Panc1 (cell line): ENCODE data around the gene NPLOC4. TPM values are rescaled to one million over a fixed set of nuclear protein-coding genes. Genes with fewer than 3 reads are reported as not detected.

ENCODE experiments used
- ATAC-seq: fragments of 200-7000 bp; cut with Tn5 transposase; 2 replicates; pipeline ENCODE4 v1.9.1; 2020; ENCODE audit warnings: mild to moderate bottlenecking, moderate library complexity
- BruUV-seq: library from RNA; stranded (reverse); fragments of 400-500 nt; replicated peaks from 2 replicates; lab custom pipeline; 2021; lab: Mats Ljungman, UMichigan
- CTCF ChIA-PET: fragments of 300-600 bp; sonication (Branson Sonifier 250); formaldehyde crosslinking; loops from one replicate; lab custom pipeline; 2022; ENCODE audit warnings: antibody characterized with exemption; lab: Charles Lee
- POLR2A ChIA-PET: fragments of 300-600 bp; sonication (Branson Sonifier 250); formaldehyde crosslinking; loops from one replicate; lab custom pipeline; 2022; ENCODE audit warnings: antibody characterized with exemption; lab: Charles Lee
- DNase-seq: peaks from one replicate; pipeline ENCODE4 v3.0.0-alpha.2; 2010; ENCODE audit warnings: low read depth, low spot score
- H3K27ac ChIP-seq: 2 replicates; pipeline ENCODE4 v1.5.1; 2011; ENCODE audit warnings: mild to moderate bottlenecking, low read length, inconsistent platforms
- H3K27me3 ChIP-seq: fragments of 200-500 bp; sonication (Bioruptor generic); 2 replicates; pipeline ENCODE4 v1.6.0; 2014; ENCODE audit warnings: low read length, inconsistent platforms; ENCODE audit not compliant: control insufficient read depth, insufficient read depth
- H3K36me3 ChIP-seq: fragments of 200-500 bp; sonication (Bioruptor generic); 2 replicates; pipeline ENCODE4 v1.5.1; 2014; ENCODE audit warnings: inconsistent platforms, mild to moderate bottlenecking, low read length, moderate library complexity; ENCODE audit not compliant: control insufficient read depth, insufficient read depth
- H3K4me1 ChIP-seq: 2 replicates; pipeline ENCODE4 v1.5.1; 2011; ENCODE audit warnings: inconsistent platforms, mild to moderate bottlenecking, low read length, moderate library complexity; ENCODE audit not compliant: control insufficient read depth, insufficient read depth
- H3K4me3 ChIP-seq, 2 experiments: 2 replicates each; pipeline ENCODE4 v1.5.1; 2011 to 2012; ENCODE audit warnings: low read depth in 2 of 2, low read length in 2 of 2, mild to moderate bottlenecking in 2 of 2, inconsistent platforms in 1 of 2, moderate library complexity in 1 of 2
- H3K9me3 ChIP-seq: fragments of 200-500 bp; sonication (Bioruptor generic); 2 replicates; pipeline ENCODE4 v1.5.1; 2014; ENCODE audit warnings: low read depth, mild to moderate bottlenecking, inconsistent platforms, low read length, moderate library complexity; ENCODE audit not compliant: control insufficient read depth, insufficient read depth
- POLR2AphosphoS5 ChIP-seq: IDR thresholded peaks from 2 replicates; pipeline ENCODE4 v1.6.1; 2012; ENCODE audit warnings: mild to moderate bottlenecking, low read depth, low read length, moderate library complexity
- REST ChIP-seq, 2 experiments: IDR thresholded peaks; 2 replicates each; pipeline ENCODE4 v1.6.1; 2011 to 2012; ENCODE audit warnings: low read depth in 2 of 2, control low read depth in 1 of 2, low read length in 1 of 2, mild to moderate bottlenecking in 1 of 2, moderate library complexity in 1 of 2; ENCODE audit not compliant: insufficient read depth in 1 of 2
- SIN3A ChIP-seq: IDR thresholded peaks from 2 replicates; pipeline ENCODE4 v1.6.1; 2012; ENCODE audit warnings: low read depth, mild to moderate bottlenecking, low read length, moderate library complexity, borderline replicate concordance; ENCODE audit not compliant: insufficient read depth
- TCF7L2 ChIP-seq: IDR thresholded peaks from 2 replicates; pipeline ENCODE4 v1.6.1; 2011; ENCODE audit warnings: mild to moderate bottlenecking, low read depth, low read length, inconsistent platforms
- in situ Hi-C: cut with HindIII; loops from 2 replicates; pipeline ENCODE4 v1.10.0; 2016; ENCODE audit warnings: low sequenced_read_pairs, low pct_unique_long_range_greater_than_20kb
- intact Hi-C: fragments of 100-400 bp; cut with micrococcal nuclease; formaldehyde crosslinking; loops from one replicate; pipeline ENCODE4 v1.10.0; 2022; ENCODE audit not compliant: unreplicated experiment
- total RNA-seq: library from RNA; stranded (reverse); gene quantifications from one replicate; pipeline ENCODE4 v1.2.1, GENCODE V29; 2021; ENCODE audit not compliant: unreplicated experiment
- TF ChIP-seq, protein P1 (sequence below): fragments of 450-650 bp; IDR thresholded peaks from 2 replicates; pipeline ENCODE4 v1.5.1; 2017; ENCODE audit warnings: mild to moderate bottlenecking

NPLOC4 gene
- total RNA-seq, 1 experiment from 2014 or later = 246 TPM

GRCh38 chr17:81599719-81600486 is 37.0 kb downstream of the NPLOC4 start:
- H3K27ac ChIP-seq = peak overlapping the region; percentile 82
- DNase-seq (no peak), ATAC-seq (no peak)
- CTCF ChIA-PET = interaction anchor here (0.6 kb wide), 1 partner anchor 18 kb away, joined by 3 read pairs; no protein-coding TSS in a partner anchor
- intact Hi-C loops = loop anchor here (5.0 kb wide), 1 partner anchor 43 kb away; no protein-coding TSS in a partner anchor
- in situ Hi-C loops = no loop called here
- H3K9me3 ChIP-seq = no peaks in the 10 kb centered on the region
- no peak overlapping the region for H3K4me3 ChIP-seq
- POLR2A ChIA-PET = no interaction called here
- H3K27me3 ChIP-seq = no peaks in the 10 kb centered on the region
- peaks cover 24% of the 10 kb centered on the region for H3K4me1 ChIP-seq
- peaks cover 33% of the 10 kb centered on the region for H3K36me3 ChIP-seq
- TF ChIP-seq TCF7L2 = no peak
- no peak for TF ChIP-seq SIN3A
- TF ChIP-seq REST (IDR thresholded peaks at IDR 0.05; ENCODE audit: insufficient read depth in 1 of 2, low read depth in 2 of 2, low read length in 1 of 2) = no peak
- TF ChIP-seq, protein P1, sequence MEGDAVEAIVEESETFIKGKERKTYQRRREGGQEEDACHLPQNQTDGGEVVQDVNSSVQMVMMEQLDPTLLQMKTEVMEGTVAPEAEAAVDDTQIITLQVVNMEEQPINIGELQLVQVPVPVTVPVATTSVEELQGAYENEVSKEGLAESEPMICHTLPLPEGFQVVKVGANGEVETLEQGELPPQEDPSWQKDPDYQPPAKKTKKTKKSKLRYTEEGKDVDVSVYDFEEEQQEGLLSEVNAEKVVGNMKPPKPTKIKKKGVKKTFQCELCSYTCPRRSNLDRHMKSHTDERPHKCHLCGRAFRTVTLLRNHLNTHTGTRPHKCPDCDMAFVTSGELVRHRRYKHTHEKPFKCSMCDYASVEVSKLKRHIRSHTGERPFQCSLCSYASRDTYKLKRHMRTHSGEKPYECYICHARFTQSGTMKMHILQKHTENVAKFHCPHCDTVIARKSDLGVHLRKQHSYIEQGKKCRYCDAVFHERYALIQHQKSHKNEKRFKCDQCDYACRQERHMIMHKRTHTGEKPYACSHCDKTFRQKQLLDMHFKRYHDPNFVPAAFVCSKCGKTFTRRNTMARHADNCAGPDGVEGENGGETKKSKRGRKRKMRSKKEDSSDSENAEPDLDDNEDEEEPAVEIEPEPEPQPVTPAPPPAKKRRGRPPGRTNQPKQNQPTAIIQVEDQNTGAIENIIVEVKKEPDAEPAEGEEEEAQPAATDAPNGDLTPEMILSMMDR = no peak
- no peak for TF ChIP-seq POLR2AphosphoS5
- TSS peak; percentile 17 for BruUV-seq

GRCh38 chr17:81593105-81593871 is 43.6 kb downstream of the NPLOC4 start:
- Histone ChIP-seq H3K4me1 (0 out of 2 replicates have a peak, but pooled peaks cover 4% of the 10 kb centered on the region), H3K36me3 (peaks cover 14% of the 10 kb centered on the region), H3K27me3 (no peaks in the 10 kb centered on the region), H3K27ac (peak overlapping the region; percentile 36), H3K4me3 (no peak overlapping the region), H3K9me3 (no peaks in the 10 kb centered on the region)
- CTCF ChIA-PET = no interaction called here
- POLR2A ChIA-PET = no interaction called here
- DNase-seq (no peak), ATAC-seq (peak; percentile 48)
- TF ChIP-seq TCF7L2 = no peak
- no peak for TF ChIP-seq POLR2AphosphoS5
- TF ChIP-seq, protein P1 = no peak
- no peak for TF ChIP-seq SIN3A
- no peak for TF ChIP-seq REST (IDR thresholded peaks at IDR 0.05; ENCODE audit: insufficient read depth in 1 of 2, low read depth in 2 of 2, low read length in 1 of 2)
- in situ Hi-C loops = no loop called here
- BruUV-seq = TSS peak; percentile 34
- intact Hi-C loops = no loop called here
